Measurements from ENCODE around the gene OR1N2.
"Not testable (repeated sequence)": the region's sequence is repeated elsewhere in the genome, so short reads cannot be mapped to it uniquely, and the experiment has no call there.

The OR1N2 gene

DNA sequence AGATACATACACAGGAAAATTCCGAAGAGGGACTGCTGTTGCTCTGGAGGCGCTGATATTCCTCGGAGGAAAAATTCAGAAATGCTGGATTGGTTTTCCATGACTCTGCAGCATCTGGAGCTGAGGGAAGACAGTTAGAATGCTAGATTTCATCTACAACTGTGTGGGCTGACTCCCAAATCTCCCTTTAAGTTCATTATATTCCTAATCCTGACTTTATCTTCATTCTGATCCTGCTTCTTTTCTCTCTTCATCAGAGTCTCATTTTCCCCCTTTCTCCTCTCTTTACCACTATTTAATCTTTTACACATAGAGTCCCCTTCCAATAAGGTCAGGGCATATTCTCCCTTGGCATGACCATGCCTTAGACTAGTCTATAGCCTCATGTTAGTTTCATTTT is 25.7 kb upstream of the OR1N2 start, which contains the start of gene OR1N1:
TSS of gene OR1N1 (minus strand) at position 101 of the 400 bp plus-strand sequence. CDS start at position 101, 0 bp downstream.
- TF ChIP-seq, protein P1, sequence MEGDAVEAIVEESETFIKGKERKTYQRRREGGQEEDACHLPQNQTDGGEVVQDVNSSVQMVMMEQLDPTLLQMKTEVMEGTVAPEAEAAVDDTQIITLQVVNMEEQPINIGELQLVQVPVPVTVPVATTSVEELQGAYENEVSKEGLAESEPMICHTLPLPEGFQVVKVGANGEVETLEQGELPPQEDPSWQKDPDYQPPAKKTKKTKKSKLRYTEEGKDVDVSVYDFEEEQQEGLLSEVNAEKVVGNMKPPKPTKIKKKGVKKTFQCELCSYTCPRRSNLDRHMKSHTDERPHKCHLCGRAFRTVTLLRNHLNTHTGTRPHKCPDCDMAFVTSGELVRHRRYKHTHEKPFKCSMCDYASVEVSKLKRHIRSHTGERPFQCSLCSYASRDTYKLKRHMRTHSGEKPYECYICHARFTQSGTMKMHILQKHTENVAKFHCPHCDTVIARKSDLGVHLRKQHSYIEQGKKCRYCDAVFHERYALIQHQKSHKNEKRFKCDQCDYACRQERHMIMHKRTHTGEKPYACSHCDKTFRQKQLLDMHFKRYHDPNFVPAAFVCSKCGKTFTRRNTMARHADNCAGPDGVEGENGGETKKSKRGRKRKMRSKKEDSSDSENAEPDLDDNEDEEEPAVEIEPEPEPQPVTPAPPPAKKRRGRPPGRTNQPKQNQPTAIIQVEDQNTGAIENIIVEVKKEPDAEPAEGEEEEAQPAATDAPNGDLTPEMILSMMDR (IDR thresholded peaks at IDR 0.05; ENCODE audit: insufficient read depth, missing control alignments), result no peak
- no peak for FAIRE-seq

DNA sequence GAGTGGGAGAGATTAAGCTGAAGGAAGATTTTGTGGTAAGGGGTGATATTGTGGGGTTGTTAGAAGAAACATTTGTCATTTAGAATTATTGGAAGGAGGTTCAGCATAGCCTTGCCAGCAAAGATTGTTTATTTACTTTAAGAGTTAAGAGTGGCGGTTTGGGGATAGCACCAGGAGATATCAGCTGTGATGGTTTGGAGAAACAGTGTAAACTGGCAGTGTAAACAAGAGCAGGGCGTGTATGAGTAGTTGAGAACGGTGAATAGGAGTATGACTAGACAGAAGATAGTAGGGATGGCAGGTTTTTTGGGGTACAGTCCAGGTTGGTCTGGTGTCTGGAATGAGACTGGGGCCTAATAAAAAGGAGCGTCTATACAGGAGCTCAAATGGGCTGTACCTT is 21.8 kb upstream of the OR1N2 start:
- FAIRE-seq; DNase-seq (ENCODE audit: insufficient read length, low spot score): not testable (repeated sequence)

More for the DNA sequence above, 25.7 kb upstream of the OR1N2 start, which contains the start of gene OR1N1:
- DNase-seq (ENCODE audit: insufficient read length, low spot score), result no peak

DNA sequence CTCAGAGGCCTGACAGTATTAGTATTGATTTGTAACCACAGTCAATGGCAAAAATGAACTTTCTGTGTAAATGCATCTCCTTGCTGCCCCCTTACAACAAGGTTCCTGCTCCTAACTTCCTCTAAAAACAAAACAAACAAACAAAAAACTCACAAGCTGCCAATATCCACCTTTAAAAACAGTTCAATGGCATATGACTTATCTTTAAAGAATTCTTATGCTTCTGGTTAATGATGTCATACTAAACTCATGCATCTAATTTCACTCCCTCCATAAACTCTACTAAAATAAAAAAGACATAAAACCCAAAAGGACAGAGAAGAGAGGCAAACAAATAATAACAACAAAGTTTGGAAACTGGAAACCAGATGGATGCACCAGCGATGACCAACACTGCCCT is 16.8 kb upstream of the OR1N2 start:
- TF ChIP-seq, protein P1 (IDR thresholded peaks at IDR 0.05; ENCODE audit: insufficient read depth, missing control alignments), result no peak
- FAIRE-seq, result no peak
- no peak for DNase-seq (ENCODE audit: insufficient read length, low spot score)

DNA sequence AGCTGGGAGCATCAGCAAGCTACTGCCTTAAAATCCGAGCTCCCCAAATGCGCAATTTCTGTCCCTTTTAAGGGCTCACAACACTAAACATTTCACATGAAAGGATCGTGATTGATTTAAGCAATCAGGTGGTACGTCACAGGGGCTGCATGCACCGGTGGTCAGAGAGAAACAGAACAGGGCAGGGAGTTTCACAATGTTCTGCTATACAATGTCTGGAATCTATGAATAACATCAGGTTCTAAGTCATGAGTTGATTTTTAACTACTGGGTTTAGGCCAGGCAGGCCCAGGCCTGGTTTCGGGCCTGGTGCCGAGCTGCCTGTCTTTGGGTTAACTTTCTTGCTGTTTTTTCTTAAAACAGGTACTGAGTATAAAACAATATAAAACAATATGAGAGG is 15.8 kb upstream of the OR1N2 start:
- DNase-seq (ENCODE audit: insufficient read length, low spot score); FAIRE-seq: not testable (repeated sequence)

DNA sequence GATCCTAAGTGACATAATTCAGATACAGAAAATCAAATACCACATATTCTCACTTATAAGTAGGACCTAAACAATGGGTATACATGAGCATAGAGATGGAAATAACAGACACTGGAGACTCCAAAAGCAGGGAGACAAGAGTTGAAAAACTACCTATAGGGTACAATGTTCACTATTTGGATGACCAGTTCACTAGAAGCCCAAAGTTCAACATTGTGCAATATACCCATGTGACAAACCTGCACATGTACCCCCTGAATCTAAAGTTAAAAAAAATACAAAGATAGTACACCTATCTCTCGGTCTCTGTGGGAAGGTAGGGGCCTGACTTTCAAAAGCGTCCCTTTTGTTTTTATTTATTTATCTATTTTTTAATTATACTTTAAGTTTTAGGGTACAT is 14.2 kb upstream of the OR1N2 start:
- TF ChIP-seq, protein P1 (IDR thresholded peaks at IDR 0.05; ENCODE audit: insufficient read depth, missing control alignments), result no peak
- no peak for DNase-seq (ENCODE audit: insufficient read length, low spot score)
- FAIRE-seq, result no peak

DNA sequence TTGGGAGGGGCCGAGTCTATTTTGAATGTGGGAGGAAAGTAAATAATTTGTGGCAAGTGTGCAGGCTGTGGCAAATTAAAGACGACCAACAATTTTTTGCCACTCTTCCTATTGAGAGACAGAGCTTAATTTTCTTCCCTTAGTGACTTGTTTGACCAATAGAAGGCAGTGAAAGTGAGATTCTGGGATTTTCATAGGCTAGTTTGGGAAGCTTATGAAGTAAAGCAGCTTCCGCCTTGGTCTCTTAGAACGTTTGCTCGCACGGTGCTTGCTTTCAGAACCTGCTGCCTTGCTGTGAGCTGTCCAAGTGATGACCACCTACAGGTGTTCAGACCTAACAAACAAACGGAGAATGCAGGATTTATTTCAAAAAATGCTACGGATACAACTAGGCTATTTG is 6.7 kb upstream of the OR1N2 start:
- TF ChIP-seq, protein P1 (IDR thresholded peaks at IDR 0.05; ENCODE audit: insufficient read depth, missing control alignments), result no peak
- DNase-seq (ENCODE audit: insufficient read length, low spot score), result no peak
- FAIRE-seq, result no peak

DNA sequence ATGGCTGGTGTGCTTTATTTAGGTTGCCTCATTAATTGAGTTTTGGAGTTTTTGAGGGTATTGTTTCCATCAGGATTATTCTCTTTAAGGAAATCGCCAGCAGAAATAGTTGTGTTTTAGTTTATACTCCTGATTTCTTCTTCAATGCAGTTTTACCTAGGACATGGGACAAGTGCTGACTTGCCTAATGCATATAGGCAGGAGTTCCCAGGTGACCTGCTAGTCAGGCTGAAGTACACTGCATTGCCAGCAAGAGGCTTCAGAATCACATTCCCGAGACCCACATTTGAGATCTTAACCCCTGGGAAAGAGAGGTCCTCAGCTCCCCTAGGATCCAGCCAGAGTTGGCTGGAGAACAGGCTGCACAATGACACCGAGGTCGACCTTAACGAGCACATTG is 1.5 kb upstream of the OR1N2 start:
- TF ChIP-seq, protein P1 (IDR thresholded peaks at IDR 0.05; ENCODE audit: insufficient read depth, missing control alignments), result no peak
- FAIRE-seq, result no peak
- no peak for DNase-seq (ENCODE audit: insufficient read length, low spot score)

DNA sequence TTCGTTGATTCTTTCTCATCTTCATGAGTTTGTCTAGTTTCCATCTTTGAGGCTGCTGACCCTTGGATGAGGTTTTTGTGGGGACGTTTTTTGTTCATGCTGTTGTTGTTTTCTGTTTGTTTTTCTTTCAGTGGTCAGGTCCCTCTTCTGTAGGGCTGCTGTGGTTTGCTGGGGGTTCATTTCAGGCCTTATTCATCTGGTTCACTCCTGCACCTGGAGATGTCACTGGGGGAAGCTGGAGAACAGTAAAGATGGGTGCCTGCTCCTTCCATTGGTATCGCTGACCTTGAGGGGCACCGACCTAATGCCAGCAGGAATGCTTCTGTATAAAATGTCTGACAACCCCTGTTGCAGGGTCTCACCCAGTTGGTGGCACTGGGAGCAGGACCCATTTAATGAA is 8.5 kb downstream of the OR1N2 start:
- TF ChIP-seq, protein P1 (IDR thresholded peaks at IDR 0.05; ENCODE audit: insufficient read depth, missing control alignments), result no peak
- DNase-seq (ENCODE audit: insufficient read length, low spot score) (no peak), FAIRE-seq (no peak)
